ENCODE measurements around the gene GBGT1.

GBGT1 gene

GRCh38 chr9:133129001-133129795, 34.5 kb downstream of the GBGT1 start:
- FAIRE-seq = no peak

GRCh38 chr9:133128152-133128551, 35.6 kb downstream of the GBGT1 start:
- DNase-seq (ENCODE audit: insufficient read length, low spot score) = no peak
- no peak for FAIRE-seq

More at GRCh38 chr9:133129001-133129795, 34.5 kb downstream of the GBGT1 start:
- DNase-seq (ENCODE audit: insufficient read length, low spot score) = no peak

- DNase-seq (ENCODE audit: insufficient read length, low spot score) (no peak), FAIRE-seq (no peak)
Observed at GRCh38 chr9:133127340-133127981, 36.3 kb downstream of the GBGT1 start.

- FAIRE-seq = no peak
- DNase-seq (ENCODE audit: insufficient read length, low spot score) = no peak
Observed at GRCh38 chr9:133126697-133127339, 36.9 kb downstream of the GBGT1 start.

GRCh38 chr9:133125941-133126696, 37.6 kb downstream of the GBGT1 start:
- FAIRE-seq = no peak
- DNase-seq (ENCODE audit: insufficient read length, low spot score) = no peak

- FAIRE-seq (no peak), DNase-seq (ENCODE audit: insufficient read length, low spot score) (no peak)
Observed at GRCh38 chr9:133124907-133125275, 38.8 kb downstream of the GBGT1 start.

GRCh38 chr9:133124123-133124906, 39.4 kb downstream of the GBGT1 start:
- no peak for FAIRE-seq
- no peak for DNase-seq (ENCODE audit: insufficient read length, low spot score)

GRCh38 chr9:133122935-133123611, 40.6 kb downstream of the GBGT1 start:
- FAIRE-seq (no peak), DNase-seq (ENCODE audit: insufficient read length, low spot score) (no peak)

- DNase-seq (ENCODE audit: insufficient read length, low spot score) (no peak), FAIRE-seq (no peak)
Observed at GRCh38 chr9:133122605-133122934, 41.1 kb downstream of the GBGT1 start.

- no peak for DNase-seq (ENCODE audit: insufficient read length, low spot score)
- FAIRE-seq = no peak
Observed at GRCh38 chr9:133121915-133122550, 41.7 kb downstream of the GBGT1 start.

- DNase-seq (ENCODE audit: insufficient read length, low spot score) (peak; percentile 75), FAIRE-seq (no peak)
Observed at GRCh38 chr9:133121198-133121914, 42.4 kb downstream of the GBGT1 start, which contains the start of gene RALGDS. RALGDS (minus strand) TSS chr9:133121240; CDS start chr9:133121154, 86 bp downstream.

GRCh38 chr9:133120501-133121197, 43.1 kb downstream of the GBGT1 start:
- no peak for DNase-seq (ENCODE audit: insufficient read length, low spot score)
- no peak for FAIRE-seq

- DNase-seq (ENCODE audit: insufficient read length, low spot score) (no peak), FAIRE-seq (no peak)
Observed at GRCh38 chr9:133119846-133120500, 43.7 kb downstream of the GBGT1 start.

- FAIRE-seq = no peak
- DNase-seq (ENCODE audit: insufficient read length, low spot score) = no peak
Observed at GRCh38 chr9:133119103-133119845, 44.4 kb downstream of the GBGT1 start.

- FAIRE-seq = no peak
- no peak for DNase-seq (ENCODE audit: insufficient read length, low spot score)
Observed at GRCh38 chr9:133118568-133118967, 45.1 kb downstream of the GBGT1 start.

GRCh38 chr9:133118179-133118520, 45.6 kb downstream of the GBGT1 start:
- FAIRE-seq = no peak
- no peak for DNase-seq (ENCODE audit: insufficient read length, low spot score)

Measured in HTR-8/SVneo (cell line).